NT2/D1 (cell line): ENCODE results near the gene POLR2H.

Experiments
- SUZ12 ChIP-seq: IDR thresholded peaks from 2 replicates; pipeline ENCODE4 v1.6.1; 2011; ENCODE audit not compliant: insufficient read length, insufficient read depth; ENCODE audit errors: extremely low read depth
- YY1 ChIP-seq: IDR thresholded peaks from 2 replicates; pipeline ENCODE4 v1.6.1; 2011; ENCODE audit not compliant: insufficient read length, insufficient read depth

GRCh38 chr3:184337399-184337714 is 24.2 kb upstream of the POLR2H start, which contains the start of gene FAM131A:
- TF ChIP-seq SUZ12 (no peak), YY1 (no peak)
